Heart left ventricle (tissue), 16 donors: ENCODE data around the gene SUFU. TPM values are rescaled to one million over a fixed set of nuclear protein-coding genes. Genes with fewer than 3 reads are reported as not detected.

ENCODE experiments used
- ATAC-seq, 4 donors: fragments of 200-7000 bp; cut with Tn5 transposase; one replicate each; pipeline ENCODE4 v1.9.1; 2020 to 2022; ENCODE audit warnings: moderate library complexity in 4 of 4, mild to moderate bottlenecking in 3 of 4, moderate number of reproducible peaks in 1 of 4
- DNase-seq, 5 donors: peaks; one replicate each; pipeline ENCODE4 v3.0.0-alpha.2; 2020
- H3K27ac ChIP-seq, 12 donors: fragments of 200-600 bp; sonication (generic) in 4 of 12; one replicate each; pipeline versions ENCODE4 v1.5.0 to v1.8.0; 2016 to 2022; ENCODE audit warnings: mild to moderate bottlenecking in 2 of 12
- H3K27me3 ChIP-seq, 9 donors: fragments of 200-600 bp; sonication (generic) in 2 of 9; one replicate each; pipeline versions ENCODE4 v1.5.1 to v1.8.0; 2016 to 2022; ENCODE audit warnings: mild to moderate bottlenecking in 3 of 9
- H3K36me3 ChIP-seq, 9 donors: fragments of 200-600 bp; sonication (generic) in 2 of 9; one replicate each; pipeline versions ENCODE4 v1.5.0 to v1.8.0; 2018 to 2022; ENCODE audit warnings: mild to moderate bottlenecking in 2 of 9
- H3K4me1 ChIP-seq, 12 donors: fragments of 200-600 bp; sonication (generic) in 4 of 12; one replicate each; pipeline versions ENCODE4 v1.5.0 to v1.8.0; 2016 to 2022; ENCODE audit warnings: mild to moderate bottlenecking in 3 of 12
- H3K4me3 ChIP-seq, 12 donors: fragments of 200-600 bp; sonication (generic) in 4 of 12; one replicate each; pipeline versions ENCODE4 v1.5.0 to v1.8.0; 2017 to 2022; ENCODE audit warnings: mild to moderate bottlenecking in 9 of 12, moderate library complexity in 4 of 12
- H3K9me3 ChIP-seq, 12 donors: fragments of 200-600 bp; sonication (generic) in 4 of 12; one replicate each; pipeline versions ENCODE4 v1.5.0 to v1.8.0; 2016 to 2022; ENCODE audit warnings: mild to moderate bottlenecking in 1 of 12
- POLR2A ChIP-seq, 2 donors: fragments of 450-650 bp; IDR thresholded peaks; one replicate each; pipeline ENCODE4 v1.6.1; 2017; ENCODE audit warnings: antibody characterized with exemption in 2 of 2, mild to moderate bottlenecking in 2 of 2, moderate library complexity in 2 of 2
- WGBS, 4 donors: extraction: QIAGEN DNeasy Blood & Tissue Kit in 2 of 4; methylation state at CpG; one replicate each; pipeline versions ENCODE4 v1.1.5 to v1.1.7; 2013 to 2018; 5-methylcytosine and 5-hydroxymethylcytosine counted together
- intact Hi-C, 10 donors: fragments of 100-400 bp; cut with DNase I; formaldehyde crosslinking; loops; one replicate each; pipeline versions ENCODE4 v1.11.1 to v1.14.2; 2022
- polyA plus RNA-seq, 2 donors: library from polyadenylated mRNA; stranded (reverse); fragments of 200-250 nt; gene quantifications; one replicate each; pipeline ENCODE4 v1.2.3, GENCODE V29; 2013
- total RNA-seq, 9 donors: library from RNA; depleted of rRNA in 2 of 9; stranded (reverse); fragments of >200 nt in 2 of 9; fragmentation: NEBNext Ultra II Directional in 3 of 9; extraction: Animal tissue kit (Norgen Biotek cat#: 25700) in 3 of 9; gene quantifications; one replicate each; pipeline versions ENCODE4 v1.1.0 to v1.2.4, GENCODE V29; 2016 to 2023
- TF ChIP-seq, protein P1 (sequence below), 12 donors: fragments of 200-600 bp; sonication (generic) in 4 of 12; IDR thresholded peaks; one replicate each; pipeline versions ENCODE4 v1.5.0 to v1.8.0; 2018 to 2022; ENCODE audit warnings: antibody characterized with exemption in 12 of 12, mild to moderate bottlenecking in 5 of 12
- donor health status: ischemic (EF 13 %, LVEDD 7.1; RV severe dilation, severe dysfunction).
- donor health status: healthy with polysubstance abuse.
- donor health status: DM: no; HTN: yes; CAD: no.
- donor health status: DM: no; HTN: no; CAD: no.
- donor health status: ischemic (EF 25% LVEDD 6.9; RV normal size, moderate dysfunction).
- donor health status: ischemic (EF 25% LVEDD 5.7; RV mildly dilated, moderate dysfunction).
- donor health status: healthy.
- donor health status: DM: yes; HTN: yes; CAD: no.
- donor health status: ischemic (EF 35%, LVEDD 5.7; RV mildly dilated, moderate dysfunction).
- donor health status: nonischemic (EF 11% LVEDD 7.7; RV severe dilation, severe dysfunction).
- donor health status: DM: yes; HTN: yes; CAD: no.
- donor health status: PGD.
- donor health status: ischemic (EF 29% LVEDD 5.4; RV normal size, mild dysfunction).
- donor health status: nonischemic (EF 23%, LVEDD 6.1; RV moderate dilation, normal function).

The SUFU gene
- total and polyA plus RNA-seq, 11 donors, result 3.7 to 12.7 (median 7.5) TPM

- H3K36me3 ChIP-seq, result peaks cover 0 to 48% (median 13%) of the 10 kb centered on the region in 9 donors
- no peak for ATAC-seq
- H3K27ac ChIP-seq, result no peak overlapping the region
- intact Hi-C loops, result no loop called here
- H3K9me3 ChIP-seq, result no peaks in the 10 kb centered on the region
- no peak overlapping the region for H3K4me3 ChIP-seq
- no peak for DNase-seq
- H3K27me3 ChIP-seq, result no peaks in the 10 kb centered on the region
- TF ChIP-seq POLR2A (IDR thresholded peaks at IDR 0.05), result no peak
- TF ChIP-seq, protein P1, sequence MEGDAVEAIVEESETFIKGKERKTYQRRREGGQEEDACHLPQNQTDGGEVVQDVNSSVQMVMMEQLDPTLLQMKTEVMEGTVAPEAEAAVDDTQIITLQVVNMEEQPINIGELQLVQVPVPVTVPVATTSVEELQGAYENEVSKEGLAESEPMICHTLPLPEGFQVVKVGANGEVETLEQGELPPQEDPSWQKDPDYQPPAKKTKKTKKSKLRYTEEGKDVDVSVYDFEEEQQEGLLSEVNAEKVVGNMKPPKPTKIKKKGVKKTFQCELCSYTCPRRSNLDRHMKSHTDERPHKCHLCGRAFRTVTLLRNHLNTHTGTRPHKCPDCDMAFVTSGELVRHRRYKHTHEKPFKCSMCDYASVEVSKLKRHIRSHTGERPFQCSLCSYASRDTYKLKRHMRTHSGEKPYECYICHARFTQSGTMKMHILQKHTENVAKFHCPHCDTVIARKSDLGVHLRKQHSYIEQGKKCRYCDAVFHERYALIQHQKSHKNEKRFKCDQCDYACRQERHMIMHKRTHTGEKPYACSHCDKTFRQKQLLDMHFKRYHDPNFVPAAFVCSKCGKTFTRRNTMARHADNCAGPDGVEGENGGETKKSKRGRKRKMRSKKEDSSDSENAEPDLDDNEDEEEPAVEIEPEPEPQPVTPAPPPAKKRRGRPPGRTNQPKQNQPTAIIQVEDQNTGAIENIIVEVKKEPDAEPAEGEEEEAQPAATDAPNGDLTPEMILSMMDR (IDR thresholded peaks at IDR 0.05), result no peak
- WGBS, 4 donors, result 78 to 90% (median 85%) methylated on average over 4 to 6 of the region's 6 CpGs
- peaks cover 8 to 32% (median 28%) of the 10 kb centered on the region in 12 donors for H3K4me1 ChIP-seq
Measured at GRCh38 chr10:102593074-102593803, 89.5 kb downstream of the SUFU start.

DNA sequence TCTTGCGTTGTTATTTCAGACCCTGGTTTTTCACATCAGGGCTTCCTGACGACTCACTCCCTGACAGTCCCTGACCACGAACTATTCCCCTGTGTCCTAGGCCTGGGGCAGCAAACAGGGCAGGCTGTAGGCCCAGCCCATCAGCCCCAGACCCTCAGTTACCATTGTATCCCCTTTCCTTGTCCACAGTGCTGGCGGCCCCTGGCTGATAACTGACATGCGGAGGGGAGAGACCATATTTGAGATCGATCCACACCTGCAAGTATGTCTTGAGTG lies 90.0 kb downstream of the SUFU start:
- H3K9me3 ChIP-seq, result no peaks in the 10 kb centered on the region
- intact Hi-C loops, result no loop called here
- H3K4me1 ChIP-seq, result peaks cover 11 to 37% (median 31%) of the 10 kb centered on the region in 12 donors
- H3K36me3 ChIP-seq, result peaks cover 0 to 53% (median 13%) of the 10 kb centered on the region in 9 donors
- TF ChIP-seq, protein P1 (IDR thresholded peaks at IDR 0.05), result no peak
- no peak for TF ChIP-seq POLR2A (IDR thresholded peaks at IDR 0.05)
- H3K4me3 ChIP-seq, result no peak overlapping the region
- no peak overlapping the region for H3K27ac ChIP-seq
- no peaks in the 10 kb centered on the region for H3K27me3 ChIP-seq
- DNase-seq (no peak), ATAC-seq (no peak)
- 86 to 90% (median 89%) methylated on average over 6 of the region's 6 CpGs for WGBS, 4 donors

DNA sequence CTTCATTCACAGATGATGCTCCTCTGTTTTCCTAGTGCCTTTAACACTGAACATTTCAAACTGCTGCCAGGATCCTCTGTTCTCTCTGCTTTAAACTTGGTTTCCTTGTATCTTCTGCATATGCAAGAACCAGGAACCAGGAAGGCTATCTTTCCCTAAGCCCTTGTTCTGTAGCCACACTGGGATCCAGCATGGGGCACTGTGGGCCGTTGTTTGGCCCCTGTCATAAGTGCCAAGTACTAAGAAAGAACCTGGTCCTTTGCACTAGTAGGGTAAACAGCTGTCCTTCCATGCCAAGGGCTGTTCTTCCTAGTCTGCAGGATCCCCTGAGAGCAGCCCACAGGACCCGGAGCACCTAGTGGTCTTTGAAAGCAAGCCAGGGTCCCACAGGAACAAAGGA lies 91.5 kb downstream of the SUFU start:
- Histone ChIP-seq H3K27me3 (no peaks in the 10 kb centered on the region), H3K36me3 (peaks cover 0 to 64% (median 15%) of the 10 kb centered on the region in 9 donors), H3K4me1 (peaks cover 16 to 53% (median 46%) of the 10 kb centered on the region in 12 donors), H3K4me3 (no peak overlapping the region), H3K27ac (peak overlapping the region in 7 of 12 donors; percentile 63 to 90 (median 76)), H3K9me3 (no peaks in the 10 kb centered on the region)
- 41 to 58% (median 48%) methylated on average over 2 of the region's 2 CpGs for WGBS, 4 donors
- no peak for ATAC-seq
- intact Hi-C loops, result loop anchor here in 3 of 10 donors (5.0 kb wide), 1 partner anchor 47 kb away; the partner anchor contains the start of gene TRIM8 (in 3 of the 3)
- DNase-seq, result no peak
- TF ChIP-seq, protein P1 (IDR thresholded peaks at IDR 0.05), result no peak

- peak overlapping the region in 11 of 12 donors; percentile 19 to 90 (median 75) for H3K27ac ChIP-seq
- no peak for DNase-seq
- intact Hi-C loops, result loop anchor here in 4 of 10 donors (2.0 to 5.0 kb wide), 3 partner anchors 46 to 93 kb away; partner anchors contain the start of genes TRIM8 (in 4 of the 4), ACTR1A (in 1 of the 4) and SUFU (in 1 of the 4)
- no peak overlapping the region for H3K4me3 ChIP-seq
- WGBS, 4 donors, result 85 to 92% (median 91%) methylated on average over 4 of the region's 4 CpGs
- ATAC-seq, result no peak
- no peaks in the 10 kb centered on the region for H3K9me3 ChIP-seq
- H3K36me3 ChIP-seq, result peaks cover 0 to 67% (median 15%) of the 10 kb centered on the region in 9 donors
- H3K4me1 ChIP-seq, result peaks cover 16 to 57% (median 52%) of the 10 kb centered on the region in 12 donors
- H3K27me3 ChIP-seq, result no peaks in the 10 kb centered on the region
- TF ChIP-seq POLR2A (IDR thresholded peaks at IDR 0.05), result no peak
- TF ChIP-seq, protein P1 (IDR thresholded peaks at IDR 0.05), result no peak
Measured at GRCh38 chr10:102595897-102596296, 92.1 kb downstream of the SUFU start.
